Measurements from ENCODE around the gene KCNMA1.

Gene KCNMA1

GRCh38 chr10:76935941-76936613 is 701.5 kb downstream of the KCNMA1 start:
- no peak for DNase-seq (ENCODE audit: low read depth)

GRCh38 chr10:76928565-76928964 is 709.0 kb downstream of the KCNMA1 start:
- no peak for DNase-seq (ENCODE audit: low read depth)

GRCh38 chr10:76925636-76926405 is 711.8 kb downstream of the KCNMA1 start:
- no peak for DNase-seq (ENCODE audit: low read depth)

- no peak for DNase-seq (ENCODE audit: low read depth)
These were observed 714.9 kb downstream of the KCNMA1 start for GRCh38 chr10:76922666-76923065.

GRCh38 chr10:76921383-76922010 is 716.1 kb downstream of the KCNMA1 start:
- DNase-seq (ENCODE audit: low read depth): no peak

- DNase-seq (ENCODE audit: low read depth): no peak
These were observed 717.0 kb downstream of the KCNMA1 start for GRCh38 chr10:76920581-76920980.

GRCh38 chr10:76918106-76918505 is 719.5 kb downstream of the KCNMA1 start:
- DNase-seq (ENCODE audit: low read depth): no peak

GRCh38 chr10:76917071-76917470 is 720.5 kb downstream of the KCNMA1 start:
- DNase-seq (ENCODE audit: low read depth): no peak

GRCh38 chr10:76916536-76916935 is 721.1 kb downstream of the KCNMA1 start:
- DNase-seq (ENCODE audit: low read depth): no peak

GRCh38 chr10:76915316-76915715 is 722.3 kb downstream of the KCNMA1 start:
- no peak for DNase-seq (ENCODE audit: low read depth)

GRCh38 chr10:76911184-76911583 is 726.4 kb downstream of the KCNMA1 start:
- no peak for DNase-seq (ENCODE audit: low read depth)

GRCh38 chr10:76910184-76910962 is 727.2 kb downstream of the KCNMA1 start:
- DNase-seq (ENCODE audit: low read depth): no peak

GRCh38 chr10:76906256-76906655 is 731.4 kb downstream of the KCNMA1 start:
- no peak for DNase-seq (ENCODE audit: low read depth)

GRCh38 chr10:76905251-76905650 is 732.4 kb downstream of the KCNMA1 start:
- DNase-seq (ENCODE audit: low read depth): no peak

- DNase-seq (ENCODE audit: low read depth): no peak
These were observed 734.1 kb downstream of the KCNMA1 start for GRCh38 chr10:76903387-76903945.

GRCh38 chr10:76902949-76903348 is 734.7 kb downstream of the KCNMA1 start:
- no peak for DNase-seq (ENCODE audit: low read depth)

- no peak for DNase-seq (ENCODE audit: low read depth)
These were observed 735.9 kb downstream of the KCNMA1 start for GRCh38 chr10:76901701-76902100.

- peak; percentile 15 for DNase-seq (ENCODE audit: low read depth)
These were observed 738.1 kb downstream of the KCNMA1 start for GRCh38 chr10:76899490-76899889.

GRCh38 chr10:76892766-76893479 is 744.7 kb downstream of the KCNMA1 start:
- DNase-seq (ENCODE audit: low read depth): no peak

- no peak for DNase-seq (ENCODE audit: low read depth)
These were observed 750.2 kb downstream of the KCNMA1 start for GRCh38 chr10:76887223-76888010.

GRCh38 chr10:76885816-76886215 is 751.8 kb downstream of the KCNMA1 start:
- DNase-seq (ENCODE audit: low read depth): no peak

All from GM04504 (cell line).